ENCODE results near the gene GFOD2.

DNA sequence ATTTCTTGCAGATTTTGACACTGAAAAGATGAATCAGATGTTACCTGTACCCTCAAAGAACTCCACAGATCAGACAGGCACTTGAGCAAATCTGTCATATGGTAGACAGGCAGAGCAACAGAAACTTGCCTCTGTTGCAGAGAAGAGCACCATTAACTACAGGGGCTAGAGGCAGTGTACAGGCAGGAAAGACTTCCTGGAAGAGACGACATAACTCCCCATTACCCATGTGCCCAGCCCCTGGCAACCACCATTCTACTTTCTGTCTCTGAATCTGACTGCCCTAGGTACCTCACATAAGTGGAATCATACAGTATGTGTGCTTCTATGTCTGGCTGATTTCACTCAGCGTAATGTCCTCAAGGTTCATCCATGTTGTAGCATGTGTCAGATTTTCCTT, 15.5 kb downstream of the GFOD2 start:
- TF ChIP-seq, protein P1, sequence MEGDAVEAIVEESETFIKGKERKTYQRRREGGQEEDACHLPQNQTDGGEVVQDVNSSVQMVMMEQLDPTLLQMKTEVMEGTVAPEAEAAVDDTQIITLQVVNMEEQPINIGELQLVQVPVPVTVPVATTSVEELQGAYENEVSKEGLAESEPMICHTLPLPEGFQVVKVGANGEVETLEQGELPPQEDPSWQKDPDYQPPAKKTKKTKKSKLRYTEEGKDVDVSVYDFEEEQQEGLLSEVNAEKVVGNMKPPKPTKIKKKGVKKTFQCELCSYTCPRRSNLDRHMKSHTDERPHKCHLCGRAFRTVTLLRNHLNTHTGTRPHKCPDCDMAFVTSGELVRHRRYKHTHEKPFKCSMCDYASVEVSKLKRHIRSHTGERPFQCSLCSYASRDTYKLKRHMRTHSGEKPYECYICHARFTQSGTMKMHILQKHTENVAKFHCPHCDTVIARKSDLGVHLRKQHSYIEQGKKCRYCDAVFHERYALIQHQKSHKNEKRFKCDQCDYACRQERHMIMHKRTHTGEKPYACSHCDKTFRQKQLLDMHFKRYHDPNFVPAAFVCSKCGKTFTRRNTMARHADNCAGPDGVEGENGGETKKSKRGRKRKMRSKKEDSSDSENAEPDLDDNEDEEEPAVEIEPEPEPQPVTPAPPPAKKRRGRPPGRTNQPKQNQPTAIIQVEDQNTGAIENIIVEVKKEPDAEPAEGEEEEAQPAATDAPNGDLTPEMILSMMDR (IDR thresholded peaks at IDR 0.05) = no peak
- TF ChIP-seq POLR2A (IDR thresholded peaks at IDR 0.05) = no peak

Measured in heart left ventricle (tissue), 13 donors.